RWPE2 (cell line): ENCODE results near the gene NEK6.

Experiments used
- ATAC-seq: fragments of 200-7000 bp; cut with Tn5 transposase; 3 replicates; pipeline ENCODE4 v1.9.1; 2021; ENCODE audit warnings: low read depth
- DNase-seq: peaks from one replicate; pipeline ENCODE4 v3.0.0-alpha.2; 2020; ENCODE audit warnings: low spot score
- H3K27ac ChIP-seq: fragments of 450-650 bp; 2 replicates; pipeline ENCODE4 v1.5.1; 2017; ENCODE audit warnings: mild to moderate bottlenecking; ENCODE audit not compliant: poor library complexity, severe bottlenecking
- H3K27me3 ChIP-seq: fragments of 250-450 bp; sonication (Bioruptor Pico); 2 replicates; pipeline ENCODE4 v1.5.1; 2021; ENCODE audit warnings: mild to moderate bottlenecking, moderate library complexity; ENCODE audit not compliant: insufficient read depth, poor library complexity, severe bottlenecking
- H3K36me3 ChIP-seq: fragments of 250-450 bp; sonication (Bioruptor Pico); 2 replicates; pipeline ENCODE4 v1.5.1; 2020; ENCODE audit warnings: low read depth, mild to moderate bottlenecking, moderate library complexity
- H3K4me1 ChIP-seq: fragments of 250-450 bp; sonication (Bioruptor Pico); 2 replicates; pipeline ENCODE4 v1.5.1; 2021; ENCODE audit warnings: mild to moderate bottlenecking, moderate library complexity; ENCODE audit not compliant: insufficient read depth, poor library complexity, severe bottlenecking
- H3K4me3 ChIP-seq: fragments of 250-450 bp; sonication (Bioruptor Pico); 2 replicates; pipeline ENCODE4 v1.5.1; 2021; ENCODE audit warnings: mild to moderate bottlenecking, moderate library complexity; ENCODE audit not compliant: severe bottlenecking
- H3K9me3 ChIP-seq: fragments of 250-450 bp; sonication (Bioruptor Pico); 2 replicates; pipeline ENCODE4 v1.5.1; 2021; ENCODE audit warnings: mild to moderate bottlenecking, moderate library complexity; ENCODE audit not compliant: severe bottlenecking
- CTCF ChIP-seq: fragments of 450-650 bp; IDR thresholded peaks from one replicate; pipeline ENCODE4 v1.5.1; 2017; ENCODE audit warnings: mild to moderate bottlenecking, moderate library complexity; ENCODE audit not compliant: poor library complexity, severe bottlenecking

Gene NEK6

GRCh38 chr9:124384846-124385245 is 127.1 kb downstream of the NEK6 start:
- peaks cover 42% of the 10 kb centered on the region for H3K36me3 ChIP-seq
- H3K4me3 ChIP-seq: no peak overlapping the region
- no peak for ATAC-seq
- H3K4me1 ChIP-seq: peaks cover 3% of the 10 kb centered on the region
- no peak for TF ChIP-seq CTCF
- DNase-seq: no peak
- no peaks in the 10 kb centered on the region for H3K27me3 ChIP-seq
- no peaks in the 10 kb centered on the region for H3K9me3 ChIP-seq
- no peak overlapping the region for H3K27ac ChIP-seq

- H3K27me3 ChIP-seq: no peaks in the 10 kb centered on the region
- no peak for ATAC-seq
- no peaks in the 10 kb centered on the region for H3K9me3 ChIP-seq
- no peak overlapping the region for H3K4me3 ChIP-seq
- H3K36me3 ChIP-seq: peaks cover 37% of the 10 kb centered on the region
- H3K27ac ChIP-seq: no peak overlapping the region
- peaks cover 5% of the 10 kb centered on the region for H3K4me1 ChIP-seq
- no peak for TF ChIP-seq CTCF
- DNase-seq: no peak
These were observed 127.9 kb downstream of the NEK6 start for GRCh38 chr9:124385623-124386022.

- no peak for TF ChIP-seq CTCF
- H3K4me1 ChIP-seq: peaks cover 11% of the 10 kb centered on the region
- no peak for DNase-seq
- H3K4me3 ChIP-seq: no peak overlapping the region
- no peak overlapping the region for H3K27ac ChIP-seq
- H3K36me3 ChIP-seq: peaks cover 31% of the 10 kb centered on the region
- H3K9me3 ChIP-seq: no peaks in the 10 kb centered on the region
- H3K27me3 ChIP-seq: no peaks in the 10 kb centered on the region
- no peak for ATAC-seq
These were observed 128.5 kb downstream of the NEK6 start for GRCh38 chr9:124386201-124386600.

- Histone ChIP-seq H3K36me3 (peaks cover 21% of the 10 kb centered on the region), H3K9me3 (no peaks in the 10 kb centered on the region), H3K4me3 (no peak overlapping the region), H3K4me1 (peaks cover 29% of the 10 kb centered on the region), H3K27me3 (no peaks in the 10 kb centered on the region), H3K27ac (no peak overlapping the region)
- DNase-seq (no peak), ATAC-seq (no peak)
- TF ChIP-seq CTCF: no peak
These were observed 130.7 kb downstream of the NEK6 start for GRCh38 chr9:124388275-124389048.
